Measurements from ENCODE around the gene PAN2. TPM values are rescaled to one million over a fixed set of nuclear protein-coding genes. Genes with fewer than 3 reads are reported as not detected.

The PAN2 gene
- total RNA-seq, 4 donors from 2014 or later, result 27.2 to 141 (median 39.7) TPM

DNA sequence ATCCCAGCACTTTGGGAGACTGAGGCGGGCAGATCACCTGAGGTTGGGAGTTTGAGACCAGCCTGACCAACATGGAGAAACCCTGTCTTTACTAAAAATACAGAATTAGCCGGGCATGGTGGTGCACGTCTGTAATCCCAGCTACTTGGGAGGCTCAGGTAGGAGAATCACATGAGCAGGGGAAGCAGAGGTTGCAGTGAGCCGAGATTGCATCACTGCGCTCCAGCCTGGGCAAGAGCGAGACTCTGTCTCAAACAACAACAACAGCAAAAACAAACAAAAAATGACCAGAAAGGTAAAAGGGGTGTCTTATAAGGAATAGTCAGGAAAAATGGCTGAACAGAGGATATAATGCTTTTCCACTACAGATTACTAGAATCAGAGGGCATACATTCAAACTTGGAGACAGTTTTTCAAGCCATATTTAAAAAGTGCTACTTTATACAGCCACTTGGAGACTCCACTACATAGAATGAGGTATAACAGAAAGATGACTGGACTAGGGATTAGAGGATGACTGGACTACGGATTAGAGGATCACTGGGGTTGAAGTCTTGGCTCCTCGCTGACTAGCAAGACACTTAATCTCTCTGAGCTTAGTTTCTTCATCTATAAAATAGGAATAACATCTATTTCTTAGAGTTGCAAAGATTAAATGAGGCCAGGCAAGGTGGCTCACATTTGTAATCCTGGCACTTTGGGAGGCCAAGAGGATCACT, 28.8 kb downstream of the PAN2 start:
- WGBS, result 91% methylated on average over 8 of the region's 8 CpGs
- no peak overlapping the region for H3K4me3 ChIP-seq
- H3K9me3 ChIP-seq, result no peaks in the 10 kb centered on the region
- TF ChIP-seq EP300 (IDR thresholded peaks at IDR 0.05) (no peak), POLR2AphosphoS5 (IDR thresholded peaks at IDR 0.05) (no peak), CTCF (IDR thresholded peaks at IDR 0.05) (no peak), POLR2A (IDR thresholded peaks at IDR 0.05) (no peak)
- peaks cover 20% of the 10 kb centered on the region for H3K4me1 ChIP-seq
- DNase-seq (ENCODE audit: low spot score in 2 of 2), result no peak
- no peaks in the 10 kb centered on the region for H3K27me3 ChIP-seq
- H3K27ac ChIP-seq, result no peak overlapping the region
- H3K36me3 ChIP-seq, result peaks cover 33% of the 10 kb centered on the region

DNA sequence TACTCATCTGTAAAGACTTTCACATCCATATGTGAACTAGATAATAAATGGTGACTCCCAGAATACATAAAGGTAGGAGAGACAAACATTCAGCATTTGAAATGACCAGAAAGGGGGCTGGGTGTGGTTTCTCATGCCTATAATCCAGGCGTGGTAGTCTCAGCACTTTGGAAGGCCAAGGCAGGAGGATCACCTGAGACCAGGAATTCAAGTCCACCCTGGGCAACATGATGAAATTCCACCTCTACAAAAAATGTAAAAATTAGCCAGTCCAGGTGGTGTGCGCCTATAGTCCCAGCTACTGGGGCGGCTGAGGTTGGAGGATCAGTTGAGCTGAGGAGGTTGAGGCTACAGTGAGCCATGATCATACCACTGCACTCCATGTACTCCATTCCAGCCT, 29.5 kb downstream of the PAN2 start:
- Histone ChIP-seq H3K27me3 (no peaks in the 10 kb centered on the region), H3K9me3 (no peaks in the 10 kb centered on the region), H3K27ac (no peak overlapping the region), H3K4me3 (no peak overlapping the region), H3K4me1 (peaks cover 23% of the 10 kb centered on the region), H3K36me3 (peaks cover 26% of the 10 kb centered on the region)
- TF ChIP-seq POLR2A (IDR thresholded peaks at IDR 0.05) (no peak), CTCF (IDR thresholded peaks at IDR 0.05) (no peak)
- DNase-seq (ENCODE audit: low spot score in 2 of 2), result no peak
- 82% methylated on average over 3 of the region's 3 CpGs for WGBS

- TF ChIP-seq CTCF (IDR thresholded peaks at IDR 0.05) (no peak), EP300 (IDR thresholded peaks at IDR 0.05) (no peak), POLR2AphosphoS5 (IDR thresholded peaks at IDR 0.05) (no peak), POLR2A (IDR thresholded peaks at IDR 0.05) (no peak)
- Histone ChIP-seq H3K4me3 (peak overlapping the region; percentile 75), H3K9me3 (no peaks in the 10 kb centered on the region), H3K27me3 (no peaks in the 10 kb centered on the region), H3K27ac (peak overlapping the region; percentile 94), H3K4me1 (peaks cover 54% of the 10 kb centered on the region), H3K36me3 (peaks cover 10% of the 10 kb centered on the region)
- DNase-seq (ENCODE audit: low spot score in 2 of 2), result peak in 1 of 2 donors; percentile 63
- 33% methylated on average over 20 of the region's 21 CpGs for WGBS
Measured at GRCh38 chr12:56300644-56301464, 32.9 kb downstream of the PAN2 start.

- peak; percentile 100 for DNase-seq (ENCODE audit: low spot score in 2 of 2)
- Histone ChIP-seq H3K4me3 (peak within 1 kb of the TSS; percentile 75), H3K27ac (peak within 1 kb of the TSS; percentile 94), H3K4me1 (peaks cover 54% of the 10 kb centered on the region), H3K36me3 (peaks cover 10% of the 10 kb centered on the region), H3K27me3 (no peaks in the 10 kb centered on the region), H3K9me3 (no peaks in the 10 kb centered on the region)
- WGBS, result 0% methylated on average over 39 of the region's 63 CpGs
- TF ChIP-seq CTCF (IDR thresholded peaks at IDR 0.05) (no peak), POLR2A (IDR thresholded peaks at IDR 0.05) (peak in 1 of 2 donors; percentile 46), POLR2AphosphoS5 (IDR thresholded peaks at IDR 0.05) (peak in 2 of 3 donors; percentile 32 to 46)
Measured at GRCh38 chr12:56299853-56300643, 33.8 kb downstream of the PAN2 start, which contains the start of gene CS. CS (minus strand) TSS chr12:56300330; CDS start chr12:56300201, 129 bp downstream.
